COR-L47 (cell line): ENCODE measurements around the gene GLT1D1.

Experiments used
- DNase-seq: peaks from one replicate; lab custom pipeline; 2025; lab: John Stamatoyannopoulos, UW

GLT1D1 gene

GRCh38 chr12:129002427-129002826 is 149.1 kb downstream of the GLT1D1 start:
- no peak for DNase-seq

- no peak for DNase-seq
Observed at GRCh38 chr12:129005416-129005815, 152.1 kb downstream of the GLT1D1 start.

- no peak for DNase-seq
Observed at GRCh38 chr12:129005829-129006228, 152.6 kb downstream of the GLT1D1 start.

GRCh38 chr12:129009833-129010622 is 156.8 kb downstream of the GLT1D1 start:
- no peak for DNase-seq

- DNase-seq, result no peak
Observed at GRCh38 chr12:129016159-129016558, 162.9 kb downstream of the GLT1D1 start.

- DNase-seq, result no peak
Observed at GRCh38 chr12:129025055-129025454, 171.8 kb downstream of the GLT1D1 start.

- DNase-seq, result no peak
Observed at GRCh38 chr12:129028844-129029243, 175.6 kb downstream of the GLT1D1 start.
